ENCODE data around the gene CACNB2.

CACNB2 gene

DNA sequence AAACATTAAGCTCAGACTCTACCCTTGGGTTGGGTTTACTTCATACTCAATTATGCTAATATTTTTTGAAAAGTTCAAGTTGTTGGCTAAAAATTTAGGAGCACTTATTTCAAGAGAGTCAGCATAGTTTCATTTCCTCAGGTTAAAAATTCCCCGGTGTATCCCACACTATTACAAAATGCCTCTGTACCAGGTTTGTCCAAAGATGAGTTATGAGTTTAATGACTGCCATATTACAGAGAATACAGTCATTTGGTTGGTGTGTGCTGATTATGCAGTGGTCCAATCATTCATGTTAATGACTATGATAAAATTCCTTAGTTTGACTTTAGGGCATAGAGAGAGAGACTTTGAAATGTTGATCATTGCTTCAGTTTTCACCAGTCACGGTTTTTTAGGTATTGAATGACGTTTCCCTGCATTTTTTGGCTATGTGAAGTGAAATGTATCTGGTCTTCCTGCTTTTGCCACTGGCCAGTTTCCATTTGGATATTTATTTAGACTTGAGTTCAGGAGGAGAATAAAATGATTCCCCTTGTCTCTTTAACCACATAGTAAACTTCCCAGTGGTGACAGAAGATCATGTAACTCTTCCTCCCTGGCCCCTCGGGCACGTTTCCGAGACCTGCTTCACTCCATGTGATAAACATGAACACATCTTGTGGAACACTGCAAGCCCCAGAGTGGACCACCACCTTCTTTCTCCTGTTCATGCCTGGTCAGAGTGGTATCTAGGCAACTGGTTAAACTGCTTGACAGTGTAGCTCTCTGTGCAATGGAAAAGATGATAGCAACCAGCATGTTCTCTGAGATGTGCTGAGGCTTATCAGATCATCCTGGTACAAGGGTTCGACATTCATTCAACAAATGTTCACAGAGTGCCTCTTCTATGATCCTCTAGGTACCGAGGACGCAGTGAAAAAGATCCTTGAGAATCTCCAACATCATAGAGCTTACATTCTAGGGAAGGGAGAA is 153.6 kb downstream of the CACNB2 start:
- CTCF ChIA-PET = no interaction called here
- POLR2A ChIA-PET = no interaction called here
- DNase-seq (ENCODE audit: extremely low spot score) = no peak
- TF ChIP-seq ARNT (IDR thresholded peaks at IDR 0.05) (no peak), L3MBTL2 (conservative IDR thresholded peaks at IDR 0.05) (no peak), ZNF384 (IDR thresholded peaks at IDR 0.05) (no peak), FOXA1 (IDR thresholded peaks at IDR 0.05) (no peak), LEF1 (IDR thresholded peaks at IDR 0.05; ENCODE audit: borderline replicate concordance) (no peak), PKNOX1 (IDR thresholded peaks at IDR 0.05) (no peak), FOXK2 (IDR thresholded peaks at IDR 0.05) (no peak), SUZ12 (IDR thresholded peaks at IDR 0.05) (no peak), NFRKB (IDR thresholded peaks at IDR 0.05) (no peak), CTBP1 (IDR thresholded peaks at IDR 0.05; ENCODE audit: borderline replicate concordance) (no peak), ELF4 (IDR thresholded peaks at IDR 0.05) (no peak), TARDBP (IDR thresholded peaks at IDR 0.05) (no peak), FOXM1 (IDR thresholded peaks at IDR 0.05; ENCODE audit: borderline replicate concordance) (no peak), SP1 (IDR thresholded peaks at IDR 0.05) (no peak)

DNA sequence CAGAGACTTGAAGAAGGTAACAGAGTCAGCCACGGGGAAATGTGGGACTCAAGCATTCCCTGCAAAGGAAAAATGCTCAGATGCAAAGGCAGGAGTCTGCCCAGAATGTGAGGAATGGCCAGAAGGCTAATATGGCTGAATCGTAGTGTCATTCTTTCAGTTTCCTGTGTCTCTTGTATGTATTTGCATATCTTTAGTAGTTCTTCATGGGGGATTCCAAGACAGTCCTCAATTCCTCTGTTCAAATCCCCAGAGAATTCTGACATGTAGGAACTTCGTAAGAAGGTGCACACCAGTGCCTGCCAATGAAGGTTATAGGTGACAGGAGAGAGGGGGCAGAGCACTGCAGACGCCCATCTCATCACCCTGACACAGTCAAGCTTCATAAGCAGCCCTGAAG is 154.4 kb downstream of the CACNB2 start:
- ChIA-PET CTCF (no interaction called here), POLR2A (no interaction called here)
- no peak for DNase-seq (ENCODE audit: extremely low spot score)
- TF ChIP-seq ARNT (IDR thresholded peaks at IDR 0.05) (no peak), SUZ12 (IDR thresholded peaks at IDR 0.05) (no peak), ELF4 (IDR thresholded peaks at IDR 0.05) (no peak), CTBP1 (IDR thresholded peaks at IDR 0.05; ENCODE audit: borderline replicate concordance) (no peak), FOXK2 (IDR thresholded peaks at IDR 0.05) (no peak), LEF1 (IDR thresholded peaks at IDR 0.05; ENCODE audit: borderline replicate concordance) (no peak), FOXM1 (IDR thresholded peaks at IDR 0.05; ENCODE audit: borderline replicate concordance) (no peak), ZNF384 (IDR thresholded peaks at IDR 0.05) (no peak), SP1 (IDR thresholded peaks at IDR 0.05) (no peak), FOXA1 (IDR thresholded peaks at IDR 0.05) (no peak), BHLHE40 (IDR thresholded peaks at IDR 0.05; ENCODE audit: borderline replicate concordance) (no peak), TARDBP (IDR thresholded peaks at IDR 0.05) (no peak), HDGF (IDR thresholded peaks at IDR 0.05; ENCODE audit: borderline replicate concordance) (no peak)

GRCh38 chr10:18297659-18298058 is 157.4 kb downstream of the CACNB2 start:
- POLR2A ChIA-PET = no interaction called here
- CTCF ChIA-PET = no interaction called here

DNA sequence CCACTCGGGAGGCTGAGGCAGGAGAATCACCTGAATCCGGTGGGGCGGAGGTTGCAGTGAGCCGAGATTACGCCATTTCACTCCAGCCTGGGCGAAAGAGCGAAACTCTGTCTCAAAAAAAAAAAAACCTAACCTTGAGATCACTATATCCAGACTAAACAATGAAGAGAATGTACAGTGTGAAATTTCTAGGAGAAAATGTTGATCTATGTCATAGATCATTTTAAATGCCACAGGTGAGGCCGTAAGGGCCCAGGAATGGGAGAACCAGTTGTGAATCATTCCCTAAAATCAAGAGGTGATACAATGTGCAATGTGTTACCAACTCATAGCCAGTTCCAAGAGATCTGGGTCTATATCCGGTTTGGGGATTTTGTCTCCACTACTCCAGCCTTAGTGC is 158.0 kb downstream of the CACNB2 start:
- POLR2A ChIA-PET = no interaction called here
- CTCF ChIA-PET = no interaction called here
- TF ChIP-seq BHLHE40 (IDR thresholded peaks at IDR 0.05; ENCODE audit: borderline replicate concordance) = no peak
- DNase-seq (ENCODE audit: extremely low spot score) = no peak

More at GRCh38 chr10:18297659-18298058, 157.4 kb downstream of the CACNB2 start:
- TF ChIP-seq CTBP1 (IDR thresholded peaks at IDR 0.05; ENCODE audit: borderline replicate concordance) (no peak), FOXK2 (IDR thresholded peaks at IDR 0.05) (no peak), FOXM1 (IDR thresholded peaks at IDR 0.05; ENCODE audit: borderline replicate concordance) (no peak), ELF4 (IDR thresholded peaks at IDR 0.05) (no peak), L3MBTL2 (conservative IDR thresholded peaks at IDR 0.05) (no peak), TARDBP (IDR thresholded peaks at IDR 0.05) (no peak), HDGF (IDR thresholded peaks at IDR 0.05; ENCODE audit: borderline replicate concordance) (no peak), PKNOX1 (IDR thresholded peaks at IDR 0.05) (no peak), ZNF384 (IDR thresholded peaks at IDR 0.05) (no peak), NFRKB (IDR thresholded peaks at IDR 0.05) (no peak), ARNT (IDR thresholded peaks at IDR 0.05) (no peak), SP1 (IDR thresholded peaks at IDR 0.05) (no peak), SUZ12 (IDR thresholded peaks at IDR 0.05) (no peak), FOXA1 (IDR thresholded peaks at IDR 0.05) (no peak)
- DNase-seq (ENCODE audit: extremely low spot score) = no peak

- CTCF ChIA-PET = interaction anchor here (0.6 kb wide), 1 partner anchor 457 kb away, joined by 3 read pairs; no protein-coding TSS in a partner anchor
- POLR2A ChIA-PET = no interaction called here
- TF ChIP-seq FOXA1 (IDR thresholded peaks at IDR 0.05) = no peak
- no peak for TF ChIP-seq LEF1 (IDR thresholded peaks at IDR 0.05; ENCODE audit: borderline replicate concordance)
- no peak for TF ChIP-seq ELF4 (IDR thresholded peaks at IDR 0.05)
- no peak for TF ChIP-seq ZNF384 (IDR thresholded peaks at IDR 0.05)
- no peak for TF ChIP-seq PKNOX1 (IDR thresholded peaks at IDR 0.05)
- no peak for TF ChIP-seq SUZ12 (IDR thresholded peaks at IDR 0.05)
- no peak for TF ChIP-seq L3MBTL2 (conservative IDR thresholded peaks at IDR 0.05)
- no peak for TF ChIP-seq FOXM1 (IDR thresholded peaks at IDR 0.05; ENCODE audit: borderline replicate concordance)
- no peak for TF ChIP-seq BHLHE40 (IDR thresholded peaks at IDR 0.05; ENCODE audit: borderline replicate concordance)
- no peak for TF ChIP-seq TARDBP (IDR thresholded peaks at IDR 0.05)
- no peak for TF ChIP-seq CTBP1 (IDR thresholded peaks at IDR 0.05; ENCODE audit: borderline replicate concordance)
- TF ChIP-seq NFRKB (IDR thresholded peaks at IDR 0.05) = no peak
- TF ChIP-seq ARNT (IDR thresholded peaks at IDR 0.05) = no peak
- no peak for DNase-seq (ENCODE audit: extremely low spot score)
Observed at GRCh38 chr10:18303851-18304801, 163.9 kb downstream of the CACNB2 start.
